Measurements from ENCODE around the gene DCHS2. TPM values are rescaled to one million over a fixed set of nuclear protein-coding genes. Genes with fewer than 3 reads are reported as not detected.

Gene DCHS2
- total RNA-seq, 6 experiments from 2014 or later, result not detected

GRCh38 chr4:154361450-154361849 is 130.1 kb downstream of the DCHS2 start:
- no peaks in the 10 kb centered on the region for H3K4me1 Mint-ChIP-seq (ENCODE audit: low read depth)

GRCh38 chr4:154360491-154360890 is 131.1 kb downstream of the DCHS2 start:
- Mint-ChIP-seq H3K9me3 (peaks cover 6% of the 10 kb centered on the region), H3K36me3 (ENCODE audit: low read depth) (no peaks in the 10 kb centered on the region), H3K27me3 (ENCODE audit: insufficient read depth) (no peaks in the 10 kb centered on the region), H3K27ac (no peak overlapping the region), H3K4me3 (no peak overlapping the region), H3K4me1 (ENCODE audit: low read depth) (no peaks in the 10 kb centered on the region)
- DNase-seq, result no peak
- TF ChIP-seq, protein P1, sequence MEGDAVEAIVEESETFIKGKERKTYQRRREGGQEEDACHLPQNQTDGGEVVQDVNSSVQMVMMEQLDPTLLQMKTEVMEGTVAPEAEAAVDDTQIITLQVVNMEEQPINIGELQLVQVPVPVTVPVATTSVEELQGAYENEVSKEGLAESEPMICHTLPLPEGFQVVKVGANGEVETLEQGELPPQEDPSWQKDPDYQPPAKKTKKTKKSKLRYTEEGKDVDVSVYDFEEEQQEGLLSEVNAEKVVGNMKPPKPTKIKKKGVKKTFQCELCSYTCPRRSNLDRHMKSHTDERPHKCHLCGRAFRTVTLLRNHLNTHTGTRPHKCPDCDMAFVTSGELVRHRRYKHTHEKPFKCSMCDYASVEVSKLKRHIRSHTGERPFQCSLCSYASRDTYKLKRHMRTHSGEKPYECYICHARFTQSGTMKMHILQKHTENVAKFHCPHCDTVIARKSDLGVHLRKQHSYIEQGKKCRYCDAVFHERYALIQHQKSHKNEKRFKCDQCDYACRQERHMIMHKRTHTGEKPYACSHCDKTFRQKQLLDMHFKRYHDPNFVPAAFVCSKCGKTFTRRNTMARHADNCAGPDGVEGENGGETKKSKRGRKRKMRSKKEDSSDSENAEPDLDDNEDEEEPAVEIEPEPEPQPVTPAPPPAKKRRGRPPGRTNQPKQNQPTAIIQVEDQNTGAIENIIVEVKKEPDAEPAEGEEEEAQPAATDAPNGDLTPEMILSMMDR (IDR thresholded peaks at IDR 0.05), result no peak

More at GRCh38 chr4:154361450-154361849, 130.1 kb downstream of the DCHS2 start:
- no peaks in the 10 kb centered on the region for H3K27me3 Mint-ChIP-seq (ENCODE audit: insufficient read depth)
- H3K9me3 Mint-ChIP-seq, result peaks cover 12% of the 10 kb centered on the region
- no peak overlapping the region for H3K4me3 Mint-ChIP-seq
- H3K36me3 Mint-ChIP-seq (ENCODE audit: low read depth), result no peaks in the 10 kb centered on the region
- no peak overlapping the region for H3K27ac Mint-ChIP-seq
- DNase-seq, result no peak
- TF ChIP-seq, protein P1 (IDR thresholded peaks at IDR 0.05), result no peak

GRCh38 chr4:154354883-154355282 is 136.7 kb downstream of the DCHS2 start:
- Mint-ChIP-seq H3K9me3 (peaks cover 7% of the 10 kb centered on the region), H3K27ac (no peak overlapping the region), H3K27me3 (ENCODE audit: insufficient read depth) (peaks cover 3% of the 10 kb centered on the region; the same call in 1 of the 2 replicates), H3K36me3 (ENCODE audit: low read depth) (no peaks in the 10 kb centered on the region), H3K4me1 (ENCODE audit: low read depth) (no peaks in the 10 kb centered on the region), H3K4me3 (no peak overlapping the region)
- no peak for DNase-seq
- TF ChIP-seq, protein P1 (IDR thresholded peaks at IDR 0.05), result no peak

- DNase-seq, result no peak
- TF ChIP-seq, protein P1 (IDR thresholded peaks at IDR 0.05), result peak; percentile 60
- Mint-ChIP-seq H3K36me3 (ENCODE audit: low read depth) (no peaks in the 10 kb centered on the region), H3K4me1 (ENCODE audit: low read depth) (no peaks in the 10 kb centered on the region), H3K27ac (no peak overlapping the region), H3K4me3 (no peak overlapping the region), H3K27me3 (ENCODE audit: insufficient read depth) (peaks cover 3% of the 10 kb centered on the region), H3K9me3 (peaks cover 14% of the 10 kb centered on the region)
Observed at GRCh38 chr4:154349829-154350228, 141.8 kb downstream of the DCHS2 start.

DNA sequence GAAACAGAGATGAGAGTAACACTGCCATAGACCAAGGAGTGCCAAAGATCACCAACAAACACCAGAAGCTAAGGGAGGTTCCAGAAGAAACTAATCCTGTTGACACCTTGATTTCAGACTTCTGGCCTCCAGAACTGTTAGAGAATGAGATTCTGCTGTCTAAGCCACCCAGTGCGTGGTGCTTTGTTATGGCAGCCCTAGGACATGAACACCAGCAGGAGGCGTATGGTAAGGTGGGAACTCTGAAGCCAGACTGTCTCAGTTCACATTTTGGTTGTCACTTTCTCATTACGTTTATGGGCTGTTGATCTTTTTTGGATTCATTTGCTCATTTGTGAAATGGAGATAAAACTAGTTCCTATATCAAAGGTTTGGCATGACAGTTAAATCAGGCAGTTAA is 142.9 kb downstream of the DCHS2 start:
- Mint-ChIP-seq H3K4me1 (ENCODE audit: low read depth) (no peaks in the 10 kb centered on the region), H3K36me3 (ENCODE audit: low read depth) (no peaks in the 10 kb centered on the region), H3K27me3 (ENCODE audit: insufficient read depth) (peaks cover 2% of the 10 kb centered on the region), H3K9me3 (peaks cover 22% of the 10 kb centered on the region), H3K4me3 (no peak overlapping the region), H3K27ac (no peak overlapping the region)
- TF ChIP-seq, protein P1 (IDR thresholded peaks at IDR 0.05), result no peak
- no peak for DNase-seq

DNA sequence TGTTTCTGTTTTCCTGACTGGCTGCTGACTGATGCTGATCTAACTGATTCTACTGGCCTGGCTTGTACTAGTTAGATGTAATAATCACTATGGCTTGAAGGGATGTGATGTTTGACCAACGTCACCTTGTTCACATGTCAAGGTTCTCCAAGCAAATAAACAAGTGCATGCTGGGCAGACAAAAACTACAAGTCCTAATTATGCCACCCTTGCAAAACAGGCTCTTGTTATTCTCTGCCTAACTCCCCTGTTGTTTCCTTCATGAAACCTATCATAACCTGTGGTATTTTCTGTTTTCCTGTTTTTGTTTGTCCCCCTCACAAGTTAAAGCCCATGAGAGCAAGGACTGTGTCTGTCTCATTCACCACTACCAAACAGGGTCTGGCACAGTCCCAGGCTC is 146.2 kb downstream of the DCHS2 start:
- Mint-ChIP-seq H3K9me3 (peaks cover 20% of the 10 kb centered on the region), H3K4me1 (ENCODE audit: low read depth) (no peaks in the 10 kb centered on the region), H3K27me3 (ENCODE audit: insufficient read depth) (no peaks in the 10 kb centered on the region; the same call in 1 of the 2 replicates), H3K36me3 (ENCODE audit: low read depth) (no peaks in the 10 kb centered on the region), H3K4me3 (no peak overlapping the region), H3K27ac (no peak overlapping the region)
- no peak for DNase-seq
- TF ChIP-seq, protein P1 (IDR thresholded peaks at IDR 0.05), result no peak
